H1 (cell line): ENCODE measurements around the gene TLE2.

Source experiments
- CEBPB ChIP-seq: IDR thresholded peaks from 2 replicates; pipeline ENCODE4 v1.6.1; 2012; ENCODE audit warnings: low read depth, low read length
- JUND ChIP-seq: IDR thresholded peaks from 2 replicates; pipeline ENCODE4 v1.6.1; 2011; ENCODE audit warnings: mild to moderate bottlenecking, improper control_type of control experiment, low read length
- POLR2A ChIP-seq, 2 experiments: IDR thresholded peaks; 1 replicate in 1 of 2; 2 replicates in 1 of 2; pipeline ENCODE4 v1.6.1; 2011; ENCODE audit warnings: low read depth in 2 of 2, low read length in 2 of 2, mild to moderate bottlenecking in 2 of 2; ENCODE audit errors: control extremely low read depth in 1 of 2
- RXRA ChIP-seq: IDR thresholded peaks from 2 replicates; pipeline ENCODE4 v1.6.1; 2011; ENCODE audit warnings: low read depth, mild to moderate bottlenecking, low read length, moderate library complexity; ENCODE audit not compliant: insufficient read depth
- SP1 ChIP-seq: IDR thresholded peaks from 2 replicates; pipeline ENCODE4 v1.6.1; 2011; ENCODE audit warnings: low read depth, low read length
- TF ChIP-seq, protein P1 (sequence below), 3 experiments: IDR thresholded peaks; 1 replicate in 2 of 3; 2 replicates in 1 of 3; pipeline versions ENCODE4 v1.5.1 to v1.6.1; 2011; ENCODE audit warnings: low read length in 3 of 3, mild to moderate bottlenecking in 3 of 3, inconsistent platforms in 2 of 3, low read depth in 1 of 3, moderate library complexity in 1 of 3; ENCODE audit not compliant: insufficient read depth in 1 of 3; ENCODE audit errors: control extremely low read depth in 1 of 3

DNA sequence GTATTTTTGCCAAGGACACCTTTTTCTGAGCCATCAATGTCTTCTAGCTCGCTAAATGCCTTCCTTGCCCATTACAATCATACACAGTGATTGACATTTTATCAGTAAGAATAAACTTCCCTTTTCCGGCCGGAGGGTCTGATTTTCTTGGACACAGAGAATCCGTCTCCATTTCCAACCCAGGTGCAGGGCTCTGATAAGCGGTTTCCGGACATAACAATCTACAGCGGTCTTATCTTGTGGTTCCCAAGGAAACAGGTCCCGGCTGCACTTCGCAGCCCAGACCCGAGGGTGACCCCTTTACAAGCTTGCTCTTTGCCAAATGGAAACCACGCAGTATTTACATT lies 79.2 kb downstream of the TLE2 start:
- TF ChIP-seq POLR2A (IDR thresholded peaks at IDR 0.05; ENCODE audit: control extremely low read depth in 1 of 2, low read depth in 2 of 2, low read length in 2 of 2): no peak
- TF ChIP-seq, protein P1, sequence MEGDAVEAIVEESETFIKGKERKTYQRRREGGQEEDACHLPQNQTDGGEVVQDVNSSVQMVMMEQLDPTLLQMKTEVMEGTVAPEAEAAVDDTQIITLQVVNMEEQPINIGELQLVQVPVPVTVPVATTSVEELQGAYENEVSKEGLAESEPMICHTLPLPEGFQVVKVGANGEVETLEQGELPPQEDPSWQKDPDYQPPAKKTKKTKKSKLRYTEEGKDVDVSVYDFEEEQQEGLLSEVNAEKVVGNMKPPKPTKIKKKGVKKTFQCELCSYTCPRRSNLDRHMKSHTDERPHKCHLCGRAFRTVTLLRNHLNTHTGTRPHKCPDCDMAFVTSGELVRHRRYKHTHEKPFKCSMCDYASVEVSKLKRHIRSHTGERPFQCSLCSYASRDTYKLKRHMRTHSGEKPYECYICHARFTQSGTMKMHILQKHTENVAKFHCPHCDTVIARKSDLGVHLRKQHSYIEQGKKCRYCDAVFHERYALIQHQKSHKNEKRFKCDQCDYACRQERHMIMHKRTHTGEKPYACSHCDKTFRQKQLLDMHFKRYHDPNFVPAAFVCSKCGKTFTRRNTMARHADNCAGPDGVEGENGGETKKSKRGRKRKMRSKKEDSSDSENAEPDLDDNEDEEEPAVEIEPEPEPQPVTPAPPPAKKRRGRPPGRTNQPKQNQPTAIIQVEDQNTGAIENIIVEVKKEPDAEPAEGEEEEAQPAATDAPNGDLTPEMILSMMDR (IDR thresholded peaks at IDR 0.05; ENCODE audit: control extremely low read depth in 1 of 3, insufficient read depth in 1 of 3, low read depth in 1 of 3, low read length in 3 of 3): no peak
- no peak for TF ChIP-seq JUND
- TF ChIP-seq CEBPB: no peak
- TF ChIP-seq SP1: no peak
- no peak for TF ChIP-seq RXRA
